Activated B cell treated with CpG ODN at 0.5 μM for 24 hours (primary cell): ENCODE data around the gene SOS1. TPM values are rescaled to one million over a fixed set of nuclear protein-coding genes. Genes with fewer than 3 reads are reported as not detected.
A peak's percentile ranks its signal among the peaks of the same experiment; 100 is the strongest.

Experiments
- ATAC-seq: fragments of 200-7000 bp; cut with Tn5 transposase; one replicate; pipeline ENCODE4 v1.10.0; 2021; ENCODE audit warnings: low read depth, mild to moderate bottlenecking, moderate library complexity
- CTCF ChIA-PET: fragments of 350-600 bp; sonication (Branson Sonifier 250); formaldehyde crosslinking; loops from one replicate; lab custom pipeline; 2021; ENCODE audit warnings: antibody characterized with exemption; lab: Charles Lee
- POLR2A ChIA-PET: fragments of 350-600 bp; sonication (Branson Sonifier 250); formaldehyde crosslinking; loops from one replicate; lab custom pipeline; 2021; ENCODE audit warnings: antibody characterized with exemption; lab: Charles Lee
- DNase-seq: peaks from one replicate; pipeline ENCODE4 v3.0.0; 2022
- H3K27ac Mint-ChIP-seq: one replicate; pipeline ENCODE4 v1.8.0; 2020; ENCODE audit warnings: mixed read lengths
- H3K27me3 Mint-ChIP-seq: one replicate; pipeline ENCODE4 v1.8.0; 2021; ENCODE audit warnings: mixed read lengths
- H3K36me3 Mint-ChIP-seq: one replicate; pipeline ENCODE4 v1.8.0; 2021; ENCODE audit warnings: low read depth, mixed read lengths
- H3K4me1 Mint-ChIP-seq: one replicate; pipeline ENCODE4 v1.8.0; 2021; ENCODE audit warnings: mixed read lengths
- H3K4me3 Mint-ChIP-seq: one replicate; pipeline ENCODE4 v1.8.0; 2020; ENCODE audit warnings: mild to moderate bottlenecking, mixed read lengths
- H3K9me3 Mint-ChIP-seq: one replicate; pipeline ENCODE4 v1.8.0; 2020; ENCODE audit warnings: mixed read lengths
- intact Hi-C: fragments of 100-400 bp; cut with micrococcal nuclease; formaldehyde crosslinking; loops from one replicate; pipeline ENCODE4 v1.15.1; 2024
- total RNA-seq: library from RNA; stranded (reverse); gene quantifications from 2 replicates; pipeline ENCODE4 v1.2.3, GENCODE V29; 2022
- TF ChIP-seq, protein P1 (sequence below): fragments of 200-600 bp; IDR thresholded peaks from one replicate; pipeline ENCODE4 v1.8.0; 2022; ENCODE audit warnings: antibody characterized with exemption, mild to moderate bottlenecking

Gene SOS1
- total RNA-seq, 1 donor from 2014 or later: 51.9 TPM

DNA sequence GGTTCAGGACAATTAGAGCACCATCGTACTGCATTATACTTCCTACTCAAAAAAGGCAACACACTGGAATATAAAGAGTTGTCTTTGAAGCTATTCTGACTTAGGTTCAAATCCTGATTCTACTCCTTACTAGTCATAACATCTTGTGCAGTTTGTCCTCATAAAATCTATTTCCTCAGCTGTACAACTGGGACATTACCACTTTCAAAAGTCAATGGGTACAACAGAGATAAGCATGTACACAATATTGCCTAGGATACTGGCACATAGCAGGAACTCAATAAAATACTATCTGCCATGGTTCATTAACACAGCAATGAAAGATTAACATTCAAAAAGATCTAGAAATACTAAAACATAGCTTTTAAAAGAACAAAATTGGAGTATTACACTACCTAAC, 11.3 kb downstream of the SOS1 start:
- DNase-seq: no peak
- CTCF ChIA-PET: interaction anchor here (0.9 to 2.4 kb wide), 3 partner anchors 11 to 162 kb away, joined by 3 to 8 read pairs (median 3); partner anchors contain the start of gene SOS1
- intact Hi-C loops: no loop called here
- no peaks in the 10 kb centered on the region for H3K27me3 Mint-ChIP-seq
- peak overlapping the region; percentile 15 for H3K27ac Mint-ChIP-seq
- no peak for ATAC-seq
- POLR2A ChIA-PET: interaction anchor here (1.0 kb wide), 1 partner anchor 17 kb away, joined by 9 read pairs; no protein-coding TSS in a partner anchor
- TF ChIP-seq, protein P1, sequence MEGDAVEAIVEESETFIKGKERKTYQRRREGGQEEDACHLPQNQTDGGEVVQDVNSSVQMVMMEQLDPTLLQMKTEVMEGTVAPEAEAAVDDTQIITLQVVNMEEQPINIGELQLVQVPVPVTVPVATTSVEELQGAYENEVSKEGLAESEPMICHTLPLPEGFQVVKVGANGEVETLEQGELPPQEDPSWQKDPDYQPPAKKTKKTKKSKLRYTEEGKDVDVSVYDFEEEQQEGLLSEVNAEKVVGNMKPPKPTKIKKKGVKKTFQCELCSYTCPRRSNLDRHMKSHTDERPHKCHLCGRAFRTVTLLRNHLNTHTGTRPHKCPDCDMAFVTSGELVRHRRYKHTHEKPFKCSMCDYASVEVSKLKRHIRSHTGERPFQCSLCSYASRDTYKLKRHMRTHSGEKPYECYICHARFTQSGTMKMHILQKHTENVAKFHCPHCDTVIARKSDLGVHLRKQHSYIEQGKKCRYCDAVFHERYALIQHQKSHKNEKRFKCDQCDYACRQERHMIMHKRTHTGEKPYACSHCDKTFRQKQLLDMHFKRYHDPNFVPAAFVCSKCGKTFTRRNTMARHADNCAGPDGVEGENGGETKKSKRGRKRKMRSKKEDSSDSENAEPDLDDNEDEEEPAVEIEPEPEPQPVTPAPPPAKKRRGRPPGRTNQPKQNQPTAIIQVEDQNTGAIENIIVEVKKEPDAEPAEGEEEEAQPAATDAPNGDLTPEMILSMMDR: no peak
- no peaks in the 10 kb centered on the region for H3K9me3 Mint-ChIP-seq
- no peak overlapping the region for H3K4me3 Mint-ChIP-seq
- peaks cover 61% of the 10 kb centered on the region for H3K4me1 Mint-ChIP-seq
- H3K36me3 Mint-ChIP-seq: peaks cover 26% of the 10 kb centered on the region

GRCh38 chr2:39108377-39108776, 12.5 kb downstream of the SOS1 start:
- intact Hi-C loops: no loop called here
- POLR2A ChIA-PET: no interaction called here
- peaks cover 63% of the 10 kb centered on the region for H3K4me1 Mint-ChIP-seq

DNA sequence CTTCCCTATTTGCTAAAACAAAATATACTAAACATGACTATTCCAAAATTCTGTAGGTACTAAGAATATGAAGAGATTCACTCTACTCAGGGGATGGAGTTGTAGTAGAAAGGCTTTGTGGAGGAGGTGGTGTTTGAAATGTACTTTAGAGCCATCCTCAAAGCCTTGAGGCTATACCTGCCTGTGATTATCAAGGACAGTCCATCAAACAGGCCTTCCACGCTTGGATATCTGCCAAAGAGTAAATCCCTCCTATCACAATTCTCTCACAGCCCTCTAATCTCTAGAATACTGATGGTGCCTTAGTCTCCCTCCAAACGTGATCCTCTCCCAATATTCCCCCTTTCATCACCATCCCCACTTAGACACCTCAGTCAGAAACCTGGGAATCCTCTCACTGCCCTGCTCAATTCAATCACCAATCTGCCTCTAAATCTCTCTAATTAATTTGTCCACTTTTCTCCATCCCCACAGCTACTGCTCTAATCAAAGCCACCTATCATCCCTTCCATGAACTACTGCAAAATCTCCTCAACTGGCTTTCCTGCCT, 13.1 kb downstream of the SOS1 start:
- ATAC-seq (no peak), DNase-seq (no peak)
- Mint-ChIP-seq H3K27ac (peak overlapping the region; percentile 4), H3K9me3 (no peaks in the 10 kb centered on the region), H3K36me3 (peaks cover 27% of the 10 kb centered on the region), H3K4me1 (peaks cover 66% of the 10 kb centered on the region), H3K4me3 (no peak overlapping the region), H3K27me3 (no peaks in the 10 kb centered on the region)
- ChIA-PET POLR2A (no interaction called here), CTCF (no interaction called here)
- TF ChIP-seq, protein P1: no peak
- intact Hi-C loops: no loop called here

More at GRCh38 chr2:39108377-39108776, 12.5 kb downstream of the SOS1 start:
- H3K4me3 Mint-ChIP-seq: no peak overlapping the region
- CTCF ChIA-PET: interaction anchor here (1.0 to 2.4 kb wide), 2 partner anchors 11 to 120 kb away, joined by 4 to 8 read pairs; no protein-coding TSS in a partner anchor
- peak overlapping the region; percentile 4 for H3K27ac Mint-ChIP-seq
- TF ChIP-seq, protein P1: no peak
- DNase-seq: no peak
- no peaks in the 10 kb centered on the region for H3K9me3 Mint-ChIP-seq
- ATAC-seq: no peak
- no peaks in the 10 kb centered on the region for H3K27me3 Mint-ChIP-seq
- peaks cover 26% of the 10 kb centered on the region for H3K36me3 Mint-ChIP-seq

- ChIA-PET CTCF (no interaction called here), POLR2A (no interaction called here)
- intact Hi-C loops: no loop called here
Observed at GRCh38 chr2:39107156-39107555, 13.7 kb downstream of the SOS1 start.

More at GRCh38 chr2:39107156-39107555, 13.7 kb downstream of the SOS1 start:
- H3K27ac Mint-ChIP-seq: peak overlapping the region; percentile 37
- no peaks in the 10 kb centered on the region for H3K27me3 Mint-ChIP-seq
- peaks cover 21% of the 10 kb centered on the region for H3K36me3 Mint-ChIP-seq
- TF ChIP-seq, protein P1: no peak
- H3K9me3 Mint-ChIP-seq: no peaks in the 10 kb centered on the region
- ATAC-seq: no peak
- H3K4me3 Mint-ChIP-seq: no peak overlapping the region
- DNase-seq: no peak
- peaks cover 63% of the 10 kb centered on the region for H3K4me1 Mint-ChIP-seq
